AG09309 (cell line): Measurements from ENCODE around the gene LAD1.

Experiments
- DNase-seq: peaks from one replicate; pipeline ENCODE4 v3.0.0-alpha.2; 2010; ENCODE audit warnings: low read depth
- H3K4me3 ChIP-seq: 2 replicates; pipeline ENCODE4 v1.5.1; 2011; ENCODE audit warnings: mild to moderate bottlenecking, low read depth, low read length, moderate library complexity; ENCODE audit not compliant: control insufficient read depth
- CTCF ChIP-seq: IDR thresholded peaks from 2 replicates; pipeline ENCODE4 v1.5.1; 2011; ENCODE audit warnings: mild to moderate bottlenecking, low read depth, low read length, inconsistent platforms; ENCODE audit not compliant: insufficient read depth, control insufficient read depth; ENCODE audit errors: missing control alignments

Gene LAD1

GRCh38 chr1:201359873-201360210 lies 39.3 kb downstream of the LAD1 start:
- no peak overlapping the region for H3K4me3 ChIP-seq
- no peak for DNase-seq
- TF ChIP-seq CTCF, result no peak

GRCh38 chr1:201359031-201359872 lies 39.9 kb downstream of the LAD1 start:
- H3K4me3 ChIP-seq, result no peak overlapping the region
- no peak for DNase-seq
- no peak for TF ChIP-seq CTCF

GRCh38 chr1:201358596-201358995 lies 40.5 kb downstream of the LAD1 start:
- TF ChIP-seq CTCF, result no peak

GRCh38 chr1:201357636-201358348 lies 41.3 kb downstream of the LAD1 start:
- no peak for DNase-seq
- no peak overlapping the region for H3K4me3 ChIP-seq
- TF ChIP-seq CTCF, result no peak

More at GRCh38 chr1:201358596-201358995, 40.5 kb downstream of the LAD1 start:
- H3K4me3 ChIP-seq, result no peak overlapping the region
- no peak for DNase-seq

- no peak overlapping the region for H3K4me3 ChIP-seq
- TF ChIP-seq CTCF, result no peak
- DNase-seq, result no peak
Measured at GRCh38 chr1:201357211-201357610, 41.9 kb downstream of the LAD1 start.

GRCh38 chr1:201356701-201357100 lies 42.4 kb downstream of the LAD1 start:
- H3K4me3 ChIP-seq, result no peak overlapping the region
- no peak for TF ChIP-seq CTCF
- no peak for DNase-seq
